Osteoblast (primary cell): Measurements from ENCODE around the gene PUDP. TPM values are rescaled to one million over a fixed set of nuclear protein-coding genes. Genes with fewer than 3 reads are reported as not detected.
A peak's percentile ranks its signal among the peaks of the same experiment; 100 is the strongest.

Experiments used
- DNase-seq: peaks from one replicate; pipeline ENCODE4 v3.0.0; 2011; ENCODE audit warnings: low spot score, mixed read lengths; ENCODE audit not compliant: insufficient read length; ENCODE audit errors: missing footprints
- H2AFZ ChIP-seq: 2 replicates; pipeline ENCODE4 v1.6.0; 2011; ENCODE audit warnings: mild to moderate bottlenecking, low read length
- H3K27ac ChIP-seq: 2 replicates; pipeline ENCODE4 v1.5.1; 2011; ENCODE audit warnings: mild to moderate bottlenecking, low read depth, low read length, moderate library complexity
- H3K27me3 ChIP-seq: 2 replicates; pipeline ENCODE4 v1.6.0; 2012; ENCODE audit warnings: mild to moderate bottlenecking, control low read depth, inconsistent platforms, low read length, moderate library complexity; ENCODE audit not compliant: insufficient read depth
- H3K36me3 ChIP-seq: 2 replicates; pipeline ENCODE4 v1.5.1; 2011; ENCODE audit warnings: mild to moderate bottlenecking, low read length, control low read depth, moderate library complexity; ENCODE audit not compliant: insufficient read depth
- H3K4me1 ChIP-seq: 2 replicates; pipeline ENCODE4 v1.5.1; 2011; ENCODE audit warnings: mild to moderate bottlenecking, low read length, control low read depth, moderate library complexity; ENCODE audit not compliant: insufficient read depth
- H3K4me2 ChIP-seq: 2 replicates; pipeline ENCODE4 v1.6.0; 2011; ENCODE audit warnings: mild to moderate bottlenecking, low read length; ENCODE audit not compliant: insufficient read depth
- H3K4me3 ChIP-seq: fragments of 200-600 bp; sonication (generic); 3 replicates; pipeline ENCODE4 v1.5.1; 2012; ENCODE audit warnings: mild to moderate bottlenecking, low read length, inconsistent platforms; ENCODE audit not compliant: insufficient read depth
- H3K79me2 ChIP-seq: 2 replicates; pipeline ENCODE4 v1.6.0; 2012; ENCODE audit warnings: mild to moderate bottlenecking, low read length, control low read depth, inconsistent platforms; ENCODE audit not compliant: insufficient read depth
- H3K9me3 ChIP-seq: 2 replicates; pipeline ENCODE4 v1.5.1; 2011; ENCODE audit warnings: low read depth, low read length, control low read depth
- H4K20me1 ChIP-seq: 2 replicates; pipeline ENCODE4 v1.6.0; 2012; ENCODE audit warnings: mild to moderate bottlenecking, low read length, control low read depth; ENCODE audit not compliant: insufficient read depth
- total RNA-seq: library from RNA; depleted of rRNA; stranded (reverse); fragments of >200 nt; gene quantifications from 2 replicates; pipeline ENCODE4 v1.2.3, GENCODE V29; 2012
- TF ChIP-seq, protein P1 (sequence below): IDR thresholded peaks from 2 replicates; pipeline ENCODE4 v1.5.1; 2011; ENCODE audit warnings: mild to moderate bottlenecking, low read depth, low read length, moderate library complexity; ENCODE audit errors: extremely low read depth

The PUDP gene
- total RNA-seq, 1 donor = 6.5 TPM

DNA sequence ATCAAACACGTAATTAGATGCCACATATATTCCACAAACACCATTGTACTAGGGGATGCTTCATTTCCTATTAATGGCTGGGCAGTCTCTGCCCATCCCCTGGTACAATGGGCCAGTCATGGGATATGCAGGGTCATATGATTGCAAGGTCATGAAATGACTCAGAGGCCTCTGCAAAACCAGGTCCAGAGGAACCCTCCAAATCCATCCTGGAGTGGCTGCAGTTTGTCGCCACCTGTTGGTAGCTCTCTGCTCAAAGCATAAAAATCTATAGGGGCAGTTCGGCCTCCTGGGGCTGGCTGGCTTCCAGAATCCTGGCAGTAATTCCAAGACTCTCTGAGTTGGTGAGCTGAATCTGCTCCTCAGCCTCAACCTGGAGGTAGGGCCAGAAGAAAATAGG, 22.9 kb upstream of the PUDP start:
- Histone ChIP-seq H3K79me2 (no peaks in the 10 kb centered on the region), H2AFZ (no peak overlapping the region), H4K20me1 (no peaks in the 10 kb centered on the region), H3K4me2 (no peak overlapping the region), H3K36me3 (no peaks in the 10 kb centered on the region), H3K27me3 (no peaks in the 10 kb centered on the region), H3K4me3 (no peak overlapping the region), H3K4me1 (no peaks in the 10 kb centered on the region), H3K9me3 (no peaks in the 10 kb centered on the region), H3K27ac (no peak overlapping the region)
- TF ChIP-seq, protein P1, sequence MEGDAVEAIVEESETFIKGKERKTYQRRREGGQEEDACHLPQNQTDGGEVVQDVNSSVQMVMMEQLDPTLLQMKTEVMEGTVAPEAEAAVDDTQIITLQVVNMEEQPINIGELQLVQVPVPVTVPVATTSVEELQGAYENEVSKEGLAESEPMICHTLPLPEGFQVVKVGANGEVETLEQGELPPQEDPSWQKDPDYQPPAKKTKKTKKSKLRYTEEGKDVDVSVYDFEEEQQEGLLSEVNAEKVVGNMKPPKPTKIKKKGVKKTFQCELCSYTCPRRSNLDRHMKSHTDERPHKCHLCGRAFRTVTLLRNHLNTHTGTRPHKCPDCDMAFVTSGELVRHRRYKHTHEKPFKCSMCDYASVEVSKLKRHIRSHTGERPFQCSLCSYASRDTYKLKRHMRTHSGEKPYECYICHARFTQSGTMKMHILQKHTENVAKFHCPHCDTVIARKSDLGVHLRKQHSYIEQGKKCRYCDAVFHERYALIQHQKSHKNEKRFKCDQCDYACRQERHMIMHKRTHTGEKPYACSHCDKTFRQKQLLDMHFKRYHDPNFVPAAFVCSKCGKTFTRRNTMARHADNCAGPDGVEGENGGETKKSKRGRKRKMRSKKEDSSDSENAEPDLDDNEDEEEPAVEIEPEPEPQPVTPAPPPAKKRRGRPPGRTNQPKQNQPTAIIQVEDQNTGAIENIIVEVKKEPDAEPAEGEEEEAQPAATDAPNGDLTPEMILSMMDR = peak; percentile 33
- no peak for DNase-seq

DNA sequence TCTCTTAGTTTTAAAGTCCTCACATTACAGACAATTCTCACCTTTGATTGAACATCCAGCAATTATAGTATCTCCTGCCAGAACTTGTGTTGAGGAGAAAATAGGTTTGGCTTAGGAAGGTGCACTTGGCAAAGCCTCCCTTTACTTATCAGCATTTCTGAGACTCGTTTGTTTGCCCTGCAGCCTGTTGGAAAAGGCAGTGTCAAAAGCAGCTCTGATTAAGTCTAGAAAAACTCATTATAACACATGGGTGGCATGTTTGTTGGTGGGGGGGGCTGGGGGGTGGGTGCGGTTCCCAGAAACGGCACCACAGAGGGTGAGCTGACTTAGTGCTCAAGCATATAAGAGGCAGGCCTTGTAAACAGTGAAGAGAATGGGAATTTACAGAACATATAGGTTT, 21.7 kb upstream of the PUDP start:
- H3K79me2 ChIP-seq = no peaks in the 10 kb centered on the region
- no peak overlapping the region for H3K27ac ChIP-seq
- H2AFZ ChIP-seq = no peak overlapping the region
- no peaks in the 10 kb centered on the region for H3K27me3 ChIP-seq
- no peaks in the 10 kb centered on the region for H3K36me3 ChIP-seq
- DNase-seq = no peak
- no peak overlapping the region for H3K4me3 ChIP-seq
- no peaks in the 10 kb centered on the region for H3K4me1 ChIP-seq
- no peak overlapping the region for H3K4me2 ChIP-seq
- no peaks in the 10 kb centered on the region for H4K20me1 ChIP-seq
- H3K9me3 ChIP-seq = no peaks in the 10 kb centered on the region
- TF ChIP-seq, protein P1 = no peak

DNA sequence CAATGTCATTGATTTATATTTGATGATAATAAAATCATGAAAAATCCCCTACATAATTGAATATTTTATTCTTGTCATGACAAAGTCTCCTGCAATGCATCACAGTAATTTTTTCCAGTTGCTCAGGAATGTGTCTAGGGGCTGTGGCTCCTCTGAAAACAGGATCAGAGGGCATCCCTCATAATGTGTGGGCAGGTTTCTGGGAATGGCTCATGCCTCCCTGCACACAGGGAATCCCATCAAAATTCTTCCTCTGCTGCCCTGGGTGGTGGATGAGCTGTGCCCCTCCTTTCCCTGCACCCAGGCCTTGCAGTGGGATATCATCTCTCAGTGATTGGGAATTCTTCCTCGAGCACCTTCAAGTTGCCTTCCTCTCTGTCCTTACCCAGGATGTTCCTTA, 20.4 kb upstream of the PUDP start:
- TF ChIP-seq, protein P1 = no peak
- no peaks in the 10 kb centered on the region for H3K4me1 ChIP-seq
- no peaks in the 10 kb centered on the region for H3K36me3 ChIP-seq
- H4K20me1 ChIP-seq = no peaks in the 10 kb centered on the region
- no peak overlapping the region for H3K27ac ChIP-seq
- H3K27me3 ChIP-seq = no peaks in the 10 kb centered on the region
- no peaks in the 10 kb centered on the region for H3K9me3 ChIP-seq
- H2AFZ ChIP-seq = no peak overlapping the region
- H3K4me2 ChIP-seq = no peak overlapping the region
- no peak overlapping the region for H3K4me3 ChIP-seq
- DNase-seq = no peak
- no peaks in the 10 kb centered on the region for H3K79me2 ChIP-seq

DNA sequence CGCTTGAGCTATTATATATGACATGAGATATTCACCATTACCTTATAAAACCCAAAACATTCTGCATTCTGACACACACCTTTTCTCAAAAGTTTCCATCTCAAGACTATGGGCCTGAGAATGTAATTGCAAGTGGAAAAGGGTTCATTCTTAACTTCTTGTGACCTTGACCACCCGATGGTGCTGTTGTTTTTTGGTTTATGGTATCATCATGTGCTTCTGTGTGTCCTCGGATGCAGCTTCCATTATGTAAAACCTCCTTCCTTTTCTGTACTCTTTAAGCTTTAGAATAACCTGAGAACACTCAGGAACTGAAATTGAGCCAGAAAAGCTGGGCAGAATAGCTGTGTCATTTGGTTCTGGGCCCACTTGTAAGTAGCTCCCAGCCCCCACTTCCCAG, 16.2 kb upstream of the PUDP start:
- H2AFZ ChIP-seq = no peak overlapping the region
- H3K27ac ChIP-seq = no peak overlapping the region
- H3K27me3 ChIP-seq = no peaks in the 10 kb centered on the region
- no peaks in the 10 kb centered on the region for H3K79me2 ChIP-seq
- no peaks in the 10 kb centered on the region for H4K20me1 ChIP-seq
- TF ChIP-seq, protein P1 = no peak
- no peak overlapping the region for H3K4me2 ChIP-seq
- peaks cover 6% of the 10 kb centered on the region for H3K4me1 ChIP-seq
- H3K36me3 ChIP-seq = no peaks in the 10 kb centered on the region
- no peak for DNase-seq
- no peaks in the 10 kb centered on the region for H3K9me3 ChIP-seq
- H3K4me3 ChIP-seq = no peak overlapping the region
